BE2C (cell line): ENCODE data around the gene KIRREL3.

Experiments used
- DNase-seq: peaks from one replicate; pipeline ENCODE4 v3.0.0-alpha.2; 2020
- H3K27me3 ChIP-seq: fragments of 250-450 bp; sonication (Bioruptor Pico); 2 replicates; pipeline ENCODE4 v1.5.1; 2020; ENCODE audit warnings: mild to moderate bottlenecking
- H3K36me3 ChIP-seq: fragments of 250-450 bp; sonication (Bioruptor Pico); 2 replicates; pipeline ENCODE4 v1.5.1; 2020; ENCODE audit warnings: mild to moderate bottlenecking
- H3K4me1 ChIP-seq: fragments of 250-450 bp; sonication (Bioruptor Pico); 2 replicates; pipeline ENCODE4 v1.5.1; 2020
- H3K4me3 ChIP-seq: 2 replicates; pipeline ENCODE4 v1.5.1; 2011; ENCODE audit warnings: low read depth, low read length
- H3K9me3 ChIP-seq: fragments of 250-450 bp; sonication (Bioruptor Pico); 2 replicates; pipeline ENCODE4 v1.5.1; 2020
- CTCF ChIP-seq: IDR thresholded peaks from 2 replicates; pipeline ENCODE4 v1.5.1; 2012; ENCODE audit warnings: mild to moderate bottlenecking, low read depth, low read length

KIRREL3 gene

GRCh38 chr11:126592496-126593410, 407.8 kb downstream of the KIRREL3 start:
- Histone ChIP-seq H3K4me3 (no peak overlapping the region), H3K36me3 (no peaks in the 10 kb centered on the region), H3K4me1 (peaks cover 4% of the 10 kb centered on the region; the same call in 1 of the 2 replicates), H3K27me3 (no peaks in the 10 kb centered on the region), H3K9me3 (no peaks in the 10 kb centered on the region)
- no peak for DNase-seq
- TF ChIP-seq CTCF, result no peak

GRCh38 chr11:126591966-126592489, 408.5 kb downstream of the KIRREL3 start:
- Histone ChIP-seq H3K9me3 (no peaks in the 10 kb centered on the region), H3K4me1 (peaks cover 11% of the 10 kb centered on the region), H3K4me3 (no peak overlapping the region), H3K36me3 (no peaks in the 10 kb centered on the region), H3K27me3 (no peaks in the 10 kb centered on the region)
- no peak for TF ChIP-seq CTCF
- DNase-seq, result no peak

- no peak overlapping the region for H3K4me3 ChIP-seq
- DNase-seq, result no peak
- no peaks in the 10 kb centered on the region for H3K36me3 ChIP-seq
- no peak for TF ChIP-seq CTCF
- H3K4me1 ChIP-seq, result peaks cover 28% of the 10 kb centered on the region
- H3K9me3 ChIP-seq, result no peaks in the 10 kb centered on the region
- no peaks in the 10 kb centered on the region for H3K27me3 ChIP-seq
Measured at GRCh38 chr11:126589492-126589803, 411.1 kb downstream of the KIRREL3 start.

- Histone ChIP-seq H3K9me3 (no peaks in the 10 kb centered on the region), H3K36me3 (no peaks in the 10 kb centered on the region), H3K27me3 (no peaks in the 10 kb centered on the region), H3K4me1 (peaks cover 28% of the 10 kb centered on the region), H3K4me3 (no peak overlapping the region)
- no peak for DNase-seq
- no peak for TF ChIP-seq CTCF
Measured at GRCh38 chr11:126588630-126589491, 411.7 kb downstream of the KIRREL3 start.

- TF ChIP-seq CTCF, result no peak
- Histone ChIP-seq H3K4me3 (no peak overlapping the region), H3K36me3 (no peaks in the 10 kb centered on the region), H3K9me3 (no peaks in the 10 kb centered on the region), H3K4me1 (peaks cover 28% of the 10 kb centered on the region), H3K27me3 (no peaks in the 10 kb centered on the region)
- DNase-seq, result no peak
Measured at GRCh38 chr11:126587541-126587940, 413.0 kb downstream of the KIRREL3 start.
